Mesothelial cell of epicardium (in vitro differentiated cells): ENCODE data around the gene HBG1. TPM values are rescaled to one million over a fixed set of nuclear protein-coding genes. Genes with fewer than 3 reads are reported as not detected.
"Not testable (repeated sequence)": the region's sequence is repeated elsewhere in the genome, so short reads cannot be mapped to it uniquely, and the experiment has no call there.

Source experiments
- DNase-seq, 2 experiments: peaks; one replicate each; pipeline ENCODE4 v3.0.0; 2021; ENCODE audit warnings: low spot score in 2 of 2; ENCODE audit not compliant: unreplicated experiment in 2 of 2
- H3K27ac Mint-ChIP-seq: 2 replicates; pipeline ENCODE4 v1.8.0; 2021; ENCODE audit warnings: mixed read lengths
- H3K27me3 Mint-ChIP-seq: 2 replicates; pipeline ENCODE4 v1.8.0; 2021; ENCODE audit warnings: low read depth, mixed read lengths
- H3K36me3 Mint-ChIP-seq: 2 replicates; pipeline ENCODE4 v1.8.0; 2021; ENCODE audit warnings: mixed read lengths
- H3K4me1 Mint-ChIP-seq: 2 replicates; pipeline ENCODE4 v1.8.0; 2021; ENCODE audit warnings: mixed read lengths
- H3K4me3 Mint-ChIP-seq: 2 replicates; pipeline ENCODE4 v1.8.0; 2021; ENCODE audit warnings: mild to moderate bottlenecking, moderate library complexity, mixed read lengths
- H3K9me3 Mint-ChIP-seq: 2 replicates; pipeline ENCODE4 v1.8.0; 2021; ENCODE audit warnings: mixed read lengths
- CTCF ChIP-seq: fragments of 200-600 bp; sonication (generic); IDR thresholded peaks from one replicate; pipeline ENCODE4 v1.5.0; 2021; ENCODE audit warnings: antibody characterized with exemption; ENCODE audit not compliant: unreplicated experiment
- total RNA-seq: library from RNA; stranded (reverse); gene quantifications from 3 replicates; pipeline ENCODE4 v1.2.1, GENCODE V29; 2021

Gene HBG1
- not detected in 3 replicates for total RNA-seq

GRCh38 chr11:5249807-5250396 is at the start of gene HBG1:
TSS of gene HBG1 (minus strand) at chr11:5249857. CDS start at chr11:5249804, 53 bp downstream.
- not testable (repeated sequence) for DNase-seq, H3K27ac Mint-ChIP-seq

GRCh38 chr11:5298451-5298850 is 48.8 kb upstream of the HBG1 start:
- DNase-seq: no peak
- Mint-ChIP-seq H3K9me3 (no peaks in the 10 kb centered on the region), H3K4me3 (no peak overlapping the region), H3K27me3 (peaks cover 2% of the 10 kb centered on the region), H3K27ac (no peak overlapping the region), H3K4me1 (peaks cover 5% of the 10 kb centered on the region), H3K36me3 (no peaks in the 10 kb centered on the region)
- no peak for TF ChIP-seq CTCF

More at GRCh38 chr11:5249807-5250396, at the start of gene HBG1:
- H3K36me3 Mint-ChIP-seq, H3K9me3 Mint-ChIP-seq, H3K4me3 Mint-ChIP-seq: not testable (repeated sequence)
- Mint-ChIP-seq H3K27me3 (peaks cover 16% of the 10 kb centered on the region), H3K4me1 (peaks cover 22% of the 10 kb centered on the region)

GRCh38 chr11:5297721-5298323 is 48.2 kb upstream of the HBG1 start:
- Mint-ChIP-seq H3K27ac (no peak overlapping the region), H3K36me3 (no peaks in the 10 kb centered on the region), H3K9me3 (peaks cover 4% of the 10 kb centered on the region), H3K4me3 (no peak overlapping the region), H3K27me3 (peaks cover 2% of the 10 kb centered on the region), H3K4me1 (peaks cover 5% of the 10 kb centered on the region)
- no peak for TF ChIP-seq CTCF
- no peak for DNase-seq

- H3K27ac Mint-ChIP-seq, H3K27me3 Mint-ChIP-seq, DNase-seq, H3K4me1 Mint-ChIP-seq, H3K9me3 Mint-ChIP-seq, H3K4me3 Mint-ChIP-seq, H3K36me3 Mint-ChIP-seq: not testable (repeated sequence)
Observed at GRCh38 chr11:5294342-5294995, 44.8 kb upstream of the HBG1 start.

- DNase-seq: no peak
- Mint-ChIP-seq H3K27ac (no peak overlapping the region), H3K4me1 (no peaks in the 10 kb centered on the region), H3K4me3 (no peak overlapping the region), H3K27me3 (peaks cover 2% of the 10 kb centered on the region), H3K9me3 (peaks cover 4% of the 10 kb centered on the region), H3K36me3 (no peaks in the 10 kb centered on the region)
- no peak for TF ChIP-seq CTCF
Observed at GRCh38 chr11:5293028-5293427, 43.4 kb upstream of the HBG1 start.

- Mint-ChIP-seq H3K4me1 (no peaks in the 10 kb centered on the region), H3K9me3 (peaks cover 4% of the 10 kb centered on the region), H3K27me3 (no peaks in the 10 kb centered on the region), H3K27ac (no peak overlapping the region), H3K36me3 (no peaks in the 10 kb centered on the region), H3K4me3 (no peak overlapping the region)
- TF ChIP-seq CTCF: peak; percentile 39
- no peak for DNase-seq
Observed at GRCh38 chr11:5291207-5291838, 41.7 kb upstream of the HBG1 start.
